Breast epithelium (tissue), 3 donors: ENCODE data around the gene ACMSD.

Experiments
- CTCF ChIP-seq, 3 donors: fragments of 450-650 bp; IDR thresholded peaks; one replicate each; pipeline ENCODE4 v1.5.1; 2016 to 2017; ENCODE audit warnings: antibody characterized with exemption in 3 of 3, mild to moderate bottlenecking in 3 of 3, moderate library complexity in 3 of 3
- POLR2A ChIP-seq: fragments of 450-650 bp; IDR thresholded peaks from one replicate; pipeline ENCODE4 v1.6.1; 2016; ENCODE audit warnings: antibody characterized with exemption, mild to moderate bottlenecking, moderate library complexity
- POLR2AphosphoS5 ChIP-seq, 3 donors: sonication (generic); formaldehyde crosslinking; IDR thresholded peaks; one replicate each; pipeline ENCODE4 v1.6.1; 2017; ENCODE audit warnings: antibody characterized with exemption in 3 of 3

GRCh38 chr2:134836986-134837385 is 1.4 kb upstream of the ACMSD start:
- TF ChIP-seq CTCF (IDR thresholded peaks at IDR 0.05): no peak
- TF ChIP-seq POLR2AphosphoS5 (IDR thresholded peaks at IDR 0.05): no peak
- TF ChIP-seq POLR2A: no peak
